GM15510 (cell line): ENCODE measurements around the gene IL17A.

Experiments
- POLR2A ChIP-seq: IDR thresholded peaks from 3 replicates; pipeline ENCODE4 v1.6.1; 2011; ENCODE audit warnings: borderline replicate concordance; ENCODE audit not compliant: insufficient read length; ENCODE audit errors: extremely low read depth

IL17A gene

GRCh38 chr6:52186075-52186474 lies at the start of gene IL17A:
IL17A (plus strand) TSS chr6:52186375; CDS start chr6:52186432, 57 bp downstream.
- TF ChIP-seq POLR2A, result no peak

- no peak for TF ChIP-seq POLR2A
Observed at GRCh38 chr6:52136934-52137467, 49.2 kb upstream of the IL17A start.

- TF ChIP-seq POLR2A, result no peak
Observed at GRCh38 chr6:52138284-52138683, 47.9 kb upstream of the IL17A start.

- no peak for TF ChIP-seq POLR2A
Observed at GRCh38 chr6:52139985-52140680, 46.0 kb upstream of the IL17A start.

- no peak for TF ChIP-seq POLR2A
Observed at GRCh38 chr6:52141596-52141995, 44.6 kb upstream of the IL17A start.

- no peak for TF ChIP-seq POLR2A
Observed at GRCh38 chr6:52142556-52142955, 43.6 kb upstream of the IL17A start.

GRCh38 chr6:52143551-52143950 lies 42.6 kb upstream of the IL17A start:
- no peak for TF ChIP-seq POLR2A

- TF ChIP-seq POLR2A, result no peak
Observed at GRCh38 chr6:52144196-52145076, 41.7 kb upstream of the IL17A start.

GRCh38 chr6:52146851-52147445 lies 39.2 kb upstream of the IL17A start:
- no peak for TF ChIP-seq POLR2A

- no peak for TF ChIP-seq POLR2A
Observed at GRCh38 chr6:52149076-52149475, 37.1 kb upstream of the IL17A start.

- TF ChIP-seq POLR2A, result no peak
Observed at GRCh38 chr6:52149949-52150348, 36.2 kb upstream of the IL17A start.

- TF ChIP-seq POLR2A, result no peak
Observed at GRCh38 chr6:52152070-52152423, 34.1 kb upstream of the IL17A start.

- no peak for TF ChIP-seq POLR2A
Observed at GRCh38 chr6:52152711-52153160, 33.4 kb upstream of the IL17A start.

GRCh38 chr6:52154381-52154780 lies 31.8 kb upstream of the IL17A start:
- no peak for TF ChIP-seq POLR2A
